PFSK-1 (cell line): ENCODE data around the gene C2orf49.

Source experiments
- FOXP2 ChIP-seq: optimal IDR thresholded peaks from 2 replicates; pipeline ENCODE3; 2011; ENCODE audit warnings: borderline replicate concordance, control low read depth, inconsistent platforms; ENCODE audit not compliant: insufficient read depth; ENCODE audit errors: extremely low read length, extremely low read depth
- POLR2AphosphoS5 ChIP-seq: IDR thresholded peaks from 2 replicates; pipeline ENCODE4 v1.6.1; 2012; ENCODE audit warnings: low read depth, mild to moderate bottlenecking, control low read depth, low read length, moderate library complexity
- SIN3A ChIP-seq: IDR thresholded peaks from 2 replicates; pipeline ENCODE4 v1.6.1; 2012; ENCODE audit warnings: mild to moderate bottlenecking, low read length, moderate library complexity, borderline replicate concordance; ENCODE audit not compliant: insufficient read depth
- TAF1 ChIP-seq: IDR thresholded peaks from 2 replicates; pipeline ENCODE4 v1.6.1; 2012; ENCODE audit warnings: low read length, control low read depth, borderline replicate concordance; ENCODE audit not compliant: insufficient read depth
- TF ChIP-seq, protein P1 (sequence below), 2 experiments: IDR thresholded peaks; 2 replicates each; pipeline versions ENCODE4 v1.6.1 to v1.8.0; 2011 to 2012; ENCODE audit warnings: low read depth in 2 of 2, low read length in 2 of 2, control low read depth in 1 of 2, inconsistent platforms in 1 of 2, mild to moderate bottlenecking in 1 of 2, moderate library complexity in 1 of 2; ENCODE audit not compliant: insufficient read depth in 1 of 2

The C2orf49 gene

GRCh38 chr2:105384861-105385260 lies 47.5 kb downstream of the C2orf49 start:
- TF ChIP-seq SIN3A = no peak
- no peak for TF ChIP-seq POLR2AphosphoS5
- TF ChIP-seq, protein P1, sequence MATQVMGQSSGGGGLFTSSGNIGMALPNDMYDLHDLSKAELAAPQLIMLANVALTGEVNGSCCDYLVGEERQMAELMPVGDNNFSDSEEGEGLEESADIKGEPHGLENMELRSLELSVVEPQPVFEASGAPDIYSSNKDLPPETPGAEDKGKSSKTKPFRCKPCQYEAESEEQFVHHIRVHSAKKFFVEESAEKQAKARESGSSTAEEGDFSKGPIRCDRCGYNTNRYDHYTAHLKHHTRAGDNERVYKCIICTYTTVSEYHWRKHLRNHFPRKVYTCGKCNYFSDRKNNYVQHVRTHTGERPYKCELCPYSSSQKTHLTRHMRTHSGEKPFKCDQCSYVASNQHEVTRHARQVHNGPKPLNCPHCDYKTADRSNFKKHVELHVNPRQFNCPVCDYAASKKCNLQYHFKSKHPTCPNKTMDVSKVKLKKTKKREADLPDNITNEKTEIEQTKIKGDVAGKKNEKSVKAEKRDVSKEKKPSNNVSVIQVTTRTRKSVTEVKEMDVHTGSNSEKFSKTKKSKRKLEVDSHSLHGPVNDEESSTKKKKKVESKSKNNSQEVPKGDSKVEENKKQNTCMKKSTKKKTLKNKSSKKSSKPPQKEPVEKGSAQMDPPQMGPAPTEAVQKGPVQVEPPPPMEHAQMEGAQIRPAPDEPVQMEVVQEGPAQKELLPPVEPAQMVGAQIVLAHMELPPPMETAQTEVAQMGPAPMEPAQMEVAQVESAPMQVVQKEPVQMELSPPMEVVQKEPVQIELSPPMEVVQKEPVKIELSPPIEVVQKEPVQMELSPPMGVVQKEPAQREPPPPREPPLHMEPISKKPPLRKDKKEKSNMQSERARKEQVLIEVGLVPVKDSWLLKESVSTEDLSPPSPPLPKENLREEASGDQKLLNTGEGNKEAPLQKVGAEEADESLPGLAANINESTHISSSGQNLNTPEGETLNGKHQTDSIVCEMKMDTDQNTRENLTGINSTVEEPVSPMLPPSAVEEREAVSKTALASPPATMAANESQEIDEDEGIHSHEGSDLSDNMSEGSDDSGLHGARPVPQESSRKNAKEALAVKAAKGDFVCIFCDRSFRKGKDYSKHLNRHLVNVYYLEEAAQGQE (IDR thresholded peaks at IDR 0.05; ENCODE audit: insufficient read depth in 1 of 2, low read depth in 2 of 2, low read length in 2 of 2) = no peak
- no peak for TF ChIP-seq TAF1
- no peak for TF ChIP-seq FOXP2

DNA sequence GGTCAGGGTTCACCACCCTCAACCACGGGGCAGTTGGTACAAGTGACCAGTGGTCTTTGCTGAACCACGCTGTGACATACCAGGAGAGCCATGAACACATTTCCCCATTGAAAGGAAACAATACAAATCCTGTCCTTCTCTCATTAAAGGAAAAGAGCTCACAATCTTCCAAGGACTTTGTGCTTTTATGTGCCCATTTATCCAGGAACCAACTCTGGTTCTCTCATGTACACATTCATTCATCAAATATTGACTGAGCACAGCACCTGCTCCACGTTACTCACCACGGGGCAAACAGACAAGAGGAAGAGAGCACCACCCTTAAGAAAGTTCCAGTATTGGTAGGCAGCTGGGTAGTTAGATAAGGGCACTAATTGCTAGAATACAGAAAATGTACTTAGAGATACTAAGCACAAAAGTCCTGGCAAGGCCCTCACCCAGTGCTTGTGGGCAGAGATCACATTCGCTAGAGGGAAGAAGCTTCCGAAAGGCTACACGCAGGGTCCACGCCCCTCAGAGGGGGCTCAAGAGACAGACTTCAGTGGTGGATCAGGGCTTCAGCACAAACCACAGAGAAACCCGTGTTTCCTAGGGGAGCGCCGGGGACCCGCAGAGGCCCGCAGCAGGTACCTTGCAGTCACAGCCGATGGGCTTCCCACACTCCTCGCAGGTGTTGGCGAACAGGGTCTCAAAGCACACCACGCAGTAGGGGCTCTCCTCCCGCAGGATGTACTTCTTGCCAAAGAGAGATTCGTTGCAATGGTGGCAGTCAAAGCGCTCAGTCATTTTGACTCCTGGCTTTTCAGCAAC lies 48.6 kb downstream of the C2orf49 start:
- no peak for TF ChIP-seq SIN3A
- TF ChIP-seq FOXP2 = no peak
- TF ChIP-seq, protein P1 (IDR thresholded peaks at IDR 0.05; ENCODE audit: insufficient read depth in 1 of 2, low read depth in 2 of 2, low read length in 2 of 2) = no peak
- no peak for TF ChIP-seq TAF1
- no peak for TF ChIP-seq POLR2AphosphoS5

- TF ChIP-seq FOXP2 (no peak), TAF1 (no peak), POLR2AphosphoS5 (no peak)
- TF ChIP-seq, protein P1 (IDR thresholded peaks at IDR 0.05; ENCODE audit: insufficient read depth in 1 of 2, low read depth in 2 of 2, low read length in 2 of 2) = no peak
Observed at GRCh38 chr2:105387225-105387624, 49.9 kb downstream of the C2orf49 start.

DNA sequence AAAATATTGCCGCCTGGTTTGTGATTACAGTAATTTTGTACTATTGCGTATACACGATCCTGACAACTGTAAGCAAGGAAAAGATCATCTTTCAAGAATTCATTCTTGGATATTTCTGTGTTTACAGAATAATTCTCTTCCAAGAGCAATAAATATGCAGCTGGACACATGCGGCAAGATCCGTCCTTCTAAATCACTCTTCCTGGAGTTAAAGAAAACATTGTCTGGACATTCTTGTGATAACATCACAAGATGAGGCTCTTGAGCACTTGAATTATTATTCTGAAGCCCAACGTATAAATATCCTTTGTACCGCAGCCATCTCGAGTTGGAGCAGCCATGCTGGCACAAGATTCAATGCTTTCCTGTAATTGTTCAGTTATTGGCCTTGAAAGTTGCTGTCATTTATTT lies 51.6 kb downstream of the C2orf49 start:
- no peak for TF ChIP-seq FOXP2

- TF ChIP-seq FOXP2 (no peak), POLR2AphosphoS5 (no peak), SIN3A (no peak)
Observed at GRCh38 chr2:105390454-105390853, 53.1 kb downstream of the C2orf49 start.

- TF ChIP-seq POLR2AphosphoS5 (no peak), FOXP2 (no peak), SIN3A (no peak), TAF1 (no peak)
- TF ChIP-seq, protein P1 (IDR thresholded peaks at IDR 0.05; ENCODE audit: insufficient read depth in 1 of 2, low read depth in 2 of 2, low read length in 2 of 2) = no peak
Observed at GRCh38 chr2:105391058-105391627, 53.8 kb downstream of the C2orf49 start.
